GM12891 (cell line): ENCODE measurements around the gene TMIE.

Experiments used
- POLR2A ChIP-seq: IDR thresholded peaks from 2 replicates; pipeline ENCODE4 v1.6.1; 2011; ENCODE audit warnings: low read depth, low read length, control low read depth
- POLR2AphosphoS5 ChIP-seq: IDR thresholded peaks from 2 replicates; pipeline ENCODE4 v1.6.1; 2011; ENCODE audit warnings: low read depth, low read length, control low read depth
- POU2F2 ChIP-seq: IDR thresholded peaks from 2 replicates; pipeline ENCODE4 v1.6.1; 2011; ENCODE audit warnings: low read depth, mild to moderate bottlenecking, control low read depth, low read length, moderate library complexity
- SPI1 ChIP-seq: IDR thresholded peaks from 2 replicates; pipeline ENCODE4 v1.6.1; 2011; ENCODE audit warnings: low read depth, low read length, control low read depth
- TAF1 ChIP-seq: IDR thresholded peaks from 2 replicates; pipeline ENCODE4 v1.6.1; 2011; ENCODE audit warnings: low read depth, low read length, control low read depth

- TF ChIP-seq POLR2AphosphoS5: no peak
- no peak for TF ChIP-seq POLR2A
- TF ChIP-seq POU2F2: no peak
- TF ChIP-seq SPI1: no peak
- no peak for TF ChIP-seq TAF1
These were observed 19.8 kb upstream of the TMIE start for GRCh38 chr3:46681387-46681786.
